ENCODE measurements around the gene HHIPL1.

Gene HHIPL1

DNA sequence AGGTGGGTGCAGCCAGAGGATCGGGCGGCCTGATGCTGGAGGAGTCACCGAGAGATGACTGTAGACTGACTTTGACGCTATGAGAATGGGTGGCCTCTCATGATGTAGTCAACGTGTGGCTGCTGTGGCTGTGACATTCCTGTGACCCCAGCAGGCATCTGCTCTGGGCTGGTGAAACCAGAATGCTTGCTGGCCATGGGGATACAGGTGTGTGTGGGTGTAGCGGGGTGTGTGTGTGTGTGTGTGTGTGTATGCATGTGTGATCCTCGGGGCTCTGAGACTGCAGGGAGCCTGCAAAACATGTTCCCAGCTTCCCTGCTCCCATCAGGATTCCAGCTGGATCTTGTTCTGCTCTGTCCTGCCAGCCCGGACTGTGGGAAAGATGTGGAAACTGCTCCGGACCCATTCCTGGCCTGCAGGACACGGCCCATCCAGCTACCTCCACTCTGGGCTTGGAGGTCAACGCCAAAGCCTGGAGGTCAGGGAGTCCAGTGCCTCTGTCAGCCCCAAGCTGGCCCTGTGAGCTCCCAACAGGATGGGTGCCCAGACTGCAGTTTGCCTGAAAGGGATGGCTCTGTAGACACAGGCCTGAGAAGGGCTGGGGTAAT, 18.8 kb upstream of the HHIPL1 start:
- Histone ChIP-seq H3K27me3 (ENCODE audit: control insufficient read depth, insufficient read depth, low read length) (no peaks in the 10 kb centered on the region), H3K9me3 (ENCODE audit: control insufficient read depth, insufficient read depth, low read length) (no peaks in the 10 kb centered on the region), H3K4me1 (ENCODE audit: control insufficient read depth, insufficient read depth, low read length) (peaks cover 2% of the 10 kb centered on the region; the same call in 1 of the 2 replicates), H3K4me3 (ENCODE audit: low read depth, low read length) (no peak overlapping the region), H3K9ac (ENCODE audit: low read depth, low read length) (no peak overlapping the region), H3K36me3 (ENCODE audit: control insufficient read depth, insufficient read depth, low read length) (no peaks in the 10 kb centered on the region), H3K27ac (ENCODE audit: low read depth, low read length) (no peak overlapping the region)

GRCh38 chr14:99627100-99627499, 17.8 kb upstream of the HHIPL1 start:
- Histone ChIP-seq H3K9ac (ENCODE audit: low read depth, low read length) (no peak overlapping the region), H3K4me3 (ENCODE audit: low read depth, low read length) (no peak overlapping the region), H3K9me3 (ENCODE audit: control insufficient read depth, insufficient read depth, low read length) (no peaks in the 10 kb centered on the region), H3K36me3 (ENCODE audit: control insufficient read depth, insufficient read depth, low read length) (no peaks in the 10 kb centered on the region), H3K4me1 (ENCODE audit: control insufficient read depth, insufficient read depth, low read length) (peaks cover 2% of the 10 kb centered on the region; the same call in 1 of the 2 replicates), H3K27me3 (ENCODE audit: control insufficient read depth, insufficient read depth, low read length) (no peaks in the 10 kb centered on the region), H3K27ac (ENCODE audit: low read depth, low read length) (no peak overlapping the region)

DNA sequence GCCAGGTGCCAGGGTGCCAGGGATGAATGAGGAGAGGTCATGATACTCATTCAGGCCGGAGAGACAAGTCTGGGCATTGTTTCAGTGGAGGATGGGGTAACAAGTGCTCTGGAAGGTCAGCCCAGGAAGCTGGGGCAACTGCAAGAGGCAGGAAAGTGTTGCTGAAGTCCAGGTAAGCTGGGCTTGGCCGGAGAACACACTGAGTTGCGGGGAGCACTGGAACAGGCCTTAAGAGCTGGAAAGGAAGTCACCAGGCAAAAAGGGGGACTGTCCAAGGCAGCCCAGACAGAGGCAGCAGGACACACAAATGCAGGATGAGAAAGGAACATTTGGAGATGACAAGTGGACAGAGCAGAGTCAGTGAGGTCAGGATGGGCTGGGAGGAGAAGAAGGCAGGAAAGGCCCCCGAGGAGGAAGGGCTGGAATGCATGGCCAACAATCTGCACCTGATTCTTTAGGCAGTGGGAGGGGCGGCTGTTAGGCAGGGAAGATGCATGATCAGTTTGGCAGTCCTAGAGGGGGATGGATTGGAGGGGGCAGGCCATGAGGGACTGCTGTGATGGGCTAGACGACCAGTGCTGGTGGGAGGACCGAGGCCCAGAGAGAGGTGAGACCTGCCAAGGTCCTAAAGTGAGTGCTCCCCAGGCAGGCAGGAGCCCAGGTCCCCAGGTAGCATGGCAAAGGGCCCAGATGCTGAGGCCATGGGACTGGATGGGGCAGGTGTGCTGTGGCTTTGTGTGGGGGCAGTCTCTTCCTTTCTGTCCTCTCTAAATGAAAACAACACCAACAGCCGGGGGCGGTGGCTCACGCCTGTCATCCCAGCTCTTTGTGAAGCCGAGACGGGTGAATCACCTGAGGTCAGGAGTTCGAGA, 17.2 kb upstream of the HHIPL1 start:
- Histone ChIP-seq H3K27me3 (ENCODE audit: control insufficient read depth, insufficient read depth, low read length) (no peaks in the 10 kb centered on the region), H3K9ac (ENCODE audit: low read depth, low read length) (no peak overlapping the region), H3K27ac (ENCODE audit: low read depth, low read length) (no peak overlapping the region), H3K9me3 (ENCODE audit: control insufficient read depth, insufficient read depth, low read length) (no peaks in the 10 kb centered on the region), H3K4me1 (ENCODE audit: control insufficient read depth, insufficient read depth, low read length) (peaks cover 2% of the 10 kb centered on the region; the same call in 1 of the 2 replicates), H3K4me3 (ENCODE audit: low read depth, low read length) (no peak overlapping the region), H3K36me3 (ENCODE audit: control insufficient read depth, insufficient read depth, low read length) (no peaks in the 10 kb centered on the region)

DNA sequence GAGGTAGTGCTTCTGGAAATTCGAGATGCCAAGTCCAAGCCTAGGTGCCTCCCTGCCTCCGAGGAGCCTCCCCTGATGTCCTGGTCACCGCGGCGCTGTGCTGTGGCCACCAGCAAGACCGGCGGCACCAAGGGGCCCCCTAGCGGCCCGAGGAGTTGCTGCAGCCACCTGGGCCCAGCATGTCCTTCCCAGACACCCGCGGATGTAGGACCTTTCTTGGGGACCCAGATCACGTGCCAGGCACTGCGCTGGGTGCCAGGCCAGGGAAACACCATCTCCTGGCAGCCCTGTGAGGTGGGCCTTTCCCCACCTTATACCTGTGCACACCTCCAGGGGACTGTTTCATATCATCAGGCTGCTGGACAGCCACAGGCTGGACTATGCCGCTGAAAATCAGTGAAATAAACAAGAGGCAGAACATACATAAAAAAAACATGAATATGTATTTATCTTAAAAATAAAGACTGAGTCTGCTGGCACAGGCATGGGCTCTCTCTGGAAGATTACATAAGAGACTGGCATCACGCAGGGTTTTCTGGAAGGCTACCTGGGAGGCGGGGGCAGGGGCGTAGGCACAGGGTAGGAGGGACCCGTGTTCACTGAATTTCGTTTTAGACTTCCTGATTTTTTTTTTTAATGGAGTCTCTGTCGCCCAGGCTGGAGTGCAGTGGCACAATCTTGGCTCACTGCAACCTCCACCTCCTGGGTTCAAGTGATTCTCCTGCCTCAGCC, 15.9 kb upstream of the HHIPL1 start:
- Histone ChIP-seq H3K4me3 (ENCODE audit: low read depth, low read length) (no peak overlapping the region), H3K4me1 (ENCODE audit: control insufficient read depth, insufficient read depth, low read length) (peaks cover 2% of the 10 kb centered on the region; the same call in 1 of the 2 replicates), H3K9me3 (ENCODE audit: control insufficient read depth, insufficient read depth, low read length) (no peaks in the 10 kb centered on the region), H3K27ac (ENCODE audit: low read depth, low read length) (no peak overlapping the region), H3K36me3 (ENCODE audit: control insufficient read depth, insufficient read depth, low read length) (no peaks in the 10 kb centered on the region), H3K27me3 (ENCODE audit: control insufficient read depth, insufficient read depth, low read length) (no peaks in the 10 kb centered on the region), H3K9ac (ENCODE audit: low read depth, low read length) (no peak overlapping the region)

DNA sequence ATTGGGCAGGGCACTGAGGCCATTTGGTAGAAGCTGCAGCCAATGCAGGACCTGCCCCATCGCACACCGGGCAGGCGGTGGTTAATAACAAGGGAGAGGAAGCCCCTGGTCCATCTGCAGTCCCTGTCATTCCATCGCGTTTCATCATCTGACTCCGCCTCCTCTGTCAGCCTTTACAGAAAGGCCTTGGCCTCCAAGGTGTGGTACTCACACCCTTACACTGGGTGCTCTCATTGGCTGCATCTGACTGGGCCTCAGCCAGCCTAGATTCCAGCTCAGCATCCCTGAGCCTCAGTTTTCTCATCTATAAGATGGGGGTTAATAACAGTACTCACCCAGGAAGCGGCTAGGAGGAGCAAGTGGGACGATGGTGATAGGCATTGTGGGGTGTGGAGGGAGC, 14.7 kb upstream of the HHIPL1 start:
- Histone ChIP-seq H3K9me3 (ENCODE audit: control insufficient read depth, insufficient read depth, low read length) (no peaks in the 10 kb centered on the region), H3K4me1 (ENCODE audit: control insufficient read depth, insufficient read depth, low read length) (no peaks in the 10 kb centered on the region; the same call in 1 of the 2 replicates), H3K36me3 (ENCODE audit: control insufficient read depth, insufficient read depth, low read length) (no peaks in the 10 kb centered on the region), H3K27ac (ENCODE audit: low read depth, low read length) (no peak overlapping the region), H3K27me3 (ENCODE audit: control insufficient read depth, insufficient read depth, low read length) (no peaks in the 10 kb centered on the region), H3K9ac (ENCODE audit: low read depth, low read length) (no peak overlapping the region), H3K4me3 (ENCODE audit: low read depth, low read length) (no peak overlapping the region)

- H3K27ac ChIP-seq (ENCODE audit: low read depth, low read length), result no peak overlapping the region
- H3K27me3 ChIP-seq (ENCODE audit: control insufficient read depth, insufficient read depth, low read length), result no peaks in the 10 kb centered on the region
- no peak overlapping the region for H3K9ac ChIP-seq (ENCODE audit: low read depth, low read length)
- no peaks in the 10 kb centered on the region for H3K36me3 ChIP-seq (ENCODE audit: control insufficient read depth, insufficient read depth, low read length)
- no peaks in the 10 kb centered on the region for H3K4me1 ChIP-seq (ENCODE audit: control insufficient read depth, insufficient read depth, low read length)
- no peak overlapping the region for H3K4me3 ChIP-seq (ENCODE audit: low read depth, low read length)
- H3K9me3 ChIP-seq (ENCODE audit: control insufficient read depth, insufficient read depth, low read length), result no peaks in the 10 kb centered on the region
Measured at GRCh38 chr14:99632410-99633035, 12.4 kb upstream of the HHIPL1 start.

DNA sequence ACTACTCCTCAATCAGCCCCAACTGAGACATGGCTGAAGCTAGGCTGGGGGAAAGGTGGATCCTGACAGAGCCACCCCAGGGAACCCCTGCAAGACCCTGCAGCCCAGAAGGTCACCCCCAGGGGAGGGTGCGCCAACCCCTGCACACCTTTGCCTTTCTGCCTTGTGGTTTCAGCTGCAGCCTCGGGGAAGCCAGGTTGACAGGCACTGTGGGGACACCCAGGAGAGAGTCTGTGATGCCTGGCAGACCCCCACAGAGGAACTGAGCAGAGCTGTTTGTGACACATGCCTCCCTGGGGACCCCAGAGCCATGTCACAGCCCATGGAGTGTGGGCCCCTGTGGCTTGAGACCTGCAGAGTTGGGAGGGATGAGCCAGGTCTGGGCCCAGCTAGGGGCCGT, 11.8 kb upstream of the HHIPL1 start:
- Histone ChIP-seq H3K9me3 (ENCODE audit: control insufficient read depth, insufficient read depth, low read length) (no peaks in the 10 kb centered on the region), H3K36me3 (ENCODE audit: control insufficient read depth, insufficient read depth, low read length) (no peaks in the 10 kb centered on the region), H3K27me3 (ENCODE audit: control insufficient read depth, insufficient read depth, low read length) (no peaks in the 10 kb centered on the region), H3K9ac (ENCODE audit: low read depth, low read length) (no peak overlapping the region), H3K27ac (ENCODE audit: low read depth, low read length) (no peak overlapping the region), H3K4me3 (ENCODE audit: low read depth, low read length) (no peak overlapping the region), H3K4me1 (ENCODE audit: control insufficient read depth, insufficient read depth, low read length) (no peaks in the 10 kb centered on the region)

DNA sequence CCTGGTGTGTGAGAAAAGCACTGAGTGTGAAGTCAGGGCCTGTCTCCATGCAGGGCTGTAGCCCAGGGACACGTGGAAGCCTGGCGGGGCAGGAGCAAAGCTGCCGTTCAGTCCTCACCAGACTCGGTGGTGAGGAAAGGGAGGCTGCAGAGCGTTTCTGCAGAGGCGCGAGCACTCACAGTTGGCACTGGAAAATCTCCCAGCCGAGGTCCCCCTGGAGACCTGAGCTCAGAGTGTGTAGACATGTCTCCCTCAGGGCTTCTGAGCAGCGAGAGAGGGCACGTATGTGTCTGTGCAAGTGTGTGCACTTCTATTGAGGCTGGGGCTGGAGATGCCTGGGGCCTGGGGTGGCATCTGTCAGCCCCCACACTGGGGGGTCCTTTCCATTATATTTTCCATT, 11.0 kb upstream of the HHIPL1 start:
- H3K4me3 ChIP-seq (ENCODE audit: low read depth, low read length), result no peak overlapping the region
- no peak overlapping the region for H3K27ac ChIP-seq (ENCODE audit: low read depth, low read length)
- H3K9me3 ChIP-seq (ENCODE audit: control insufficient read depth, insufficient read depth, low read length), result no peaks in the 10 kb centered on the region
- H3K36me3 ChIP-seq (ENCODE audit: control insufficient read depth, insufficient read depth, low read length), result no peaks in the 10 kb centered on the region
- H3K9ac ChIP-seq (ENCODE audit: low read depth, low read length), result no peak overlapping the region
- no peaks in the 10 kb centered on the region for H3K27me3 ChIP-seq (ENCODE audit: control insufficient read depth, insufficient read depth, low read length)
- no peaks in the 10 kb centered on the region for H3K4me1 ChIP-seq (ENCODE audit: control insufficient read depth, insufficient read depth, low read length)

DNA sequence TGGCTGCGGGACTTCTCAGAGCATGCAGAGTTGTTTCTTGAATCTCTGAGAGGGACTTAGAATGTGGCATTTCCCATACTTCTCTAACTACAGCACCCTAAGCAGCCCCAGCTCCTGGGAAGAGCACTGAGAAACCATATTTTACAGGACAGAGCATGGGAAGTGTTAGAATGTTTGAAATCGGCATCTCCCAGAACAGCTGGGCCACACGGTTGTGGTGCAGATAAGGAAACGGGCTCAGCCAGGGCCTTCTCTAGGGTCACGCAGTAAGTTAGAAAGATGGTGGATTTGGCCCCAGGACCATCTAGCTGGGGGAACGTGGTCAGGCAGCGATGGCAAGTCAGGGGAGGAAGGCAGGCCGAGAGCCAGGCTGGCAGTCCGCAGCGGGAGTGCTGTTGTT, 10.5 kb upstream of the HHIPL1 start:
- Histone ChIP-seq H3K36me3 (ENCODE audit: control insufficient read depth, insufficient read depth, low read length) (no peaks in the 10 kb centered on the region), H3K27me3 (ENCODE audit: control insufficient read depth, insufficient read depth, low read length) (no peaks in the 10 kb centered on the region), H3K9ac (ENCODE audit: low read depth, low read length) (no peak overlapping the region), H3K27ac (ENCODE audit: low read depth, low read length) (no peak overlapping the region), H3K9me3 (ENCODE audit: control insufficient read depth, insufficient read depth, low read length) (no peaks in the 10 kb centered on the region), H3K4me1 (ENCODE audit: control insufficient read depth, insufficient read depth, low read length) (no peaks in the 10 kb centered on the region), H3K4me3 (ENCODE audit: low read depth, low read length) (no peak overlapping the region)

DNA sequence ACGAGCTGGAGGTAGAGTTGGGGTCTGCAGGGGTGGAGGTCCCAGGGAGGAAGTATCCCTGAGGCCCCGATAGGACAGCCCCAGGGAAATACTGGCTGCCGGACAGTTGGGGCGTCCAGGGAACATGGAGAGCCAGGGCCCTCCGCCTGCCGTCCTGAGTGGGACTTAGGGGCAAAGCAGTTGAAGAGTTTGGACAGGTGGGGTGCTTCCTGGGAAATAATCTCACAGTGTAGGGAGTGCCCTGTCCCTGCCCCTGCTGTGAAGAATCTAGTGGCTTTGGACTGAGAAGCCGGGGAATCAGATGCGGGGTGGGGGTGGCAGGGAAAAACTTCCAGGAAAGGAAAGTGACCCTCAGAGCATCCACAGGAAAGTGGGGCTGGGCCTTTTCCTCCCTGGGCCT, 9.8 kb upstream of the HHIPL1 start:
- Histone ChIP-seq H3K27me3 (ENCODE audit: control insufficient read depth, insufficient read depth, low read length) (no peaks in the 10 kb centered on the region), H3K4me1 (ENCODE audit: control insufficient read depth, insufficient read depth, low read length) (no peaks in the 10 kb centered on the region)

More for the DNA sequence above, 9.8 kb upstream of the HHIPL1 start:
- no peak overlapping the region for H3K27ac ChIP-seq (ENCODE audit: low read depth, low read length)
- H3K9me3 ChIP-seq (ENCODE audit: control insufficient read depth, insufficient read depth, low read length), result no peaks in the 10 kb centered on the region
- H3K4me3 ChIP-seq (ENCODE audit: low read depth, low read length), result no peak overlapping the region
- no peak overlapping the region for H3K9ac ChIP-seq (ENCODE audit: low read depth, low read length)
- no peaks in the 10 kb centered on the region for H3K36me3 ChIP-seq (ENCODE audit: control insufficient read depth, insufficient read depth, low read length)

Measured in HUES48 (cell line).